ENCODE measurements around the gene STK32A.
A peak's percentile ranks its signal among the peaks of the same experiment; 100 is the strongest.

DNA sequence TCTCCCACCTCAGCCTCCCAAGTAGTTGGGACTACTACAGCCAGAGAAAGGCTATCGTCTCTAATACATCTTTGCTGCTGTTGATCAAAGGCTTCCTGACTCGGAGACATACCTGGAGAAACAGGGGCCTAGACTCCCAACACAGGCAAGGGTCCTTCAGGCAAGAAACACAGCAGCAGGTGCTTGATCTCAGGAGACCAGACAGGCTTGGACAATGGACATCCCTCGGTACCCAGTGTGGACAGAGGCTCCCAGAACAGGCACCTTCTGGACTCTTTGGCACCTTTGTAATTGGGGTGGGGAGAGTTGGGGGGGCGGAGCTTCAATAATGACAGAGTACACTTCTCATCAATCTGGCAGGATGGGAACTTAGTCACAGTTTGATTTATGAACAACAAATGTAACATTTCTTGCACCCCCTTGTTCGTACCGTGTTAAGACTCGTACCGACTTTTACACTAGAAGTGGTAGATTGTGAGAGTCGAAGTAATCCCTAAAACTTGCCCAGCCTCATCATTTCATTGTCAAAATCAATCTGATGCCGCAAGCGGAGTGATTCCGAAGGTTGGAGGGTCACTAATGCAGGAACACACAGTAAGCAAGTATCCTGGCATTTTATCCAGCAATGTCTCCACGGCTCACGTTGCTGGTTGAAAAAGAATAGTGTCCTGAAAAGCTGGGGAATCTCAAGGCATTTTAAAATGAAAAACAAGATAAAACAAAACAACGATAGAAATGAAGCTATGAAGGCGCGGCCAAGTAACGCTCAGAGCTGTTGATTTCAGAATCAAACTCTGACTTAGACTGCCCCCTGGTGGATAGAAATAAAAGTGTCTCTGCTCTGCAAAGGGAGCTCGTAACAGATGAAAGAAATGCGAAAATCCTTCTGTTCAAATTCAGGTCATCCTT, 46.4 kb upstream of the STK32A start:
- TF ChIP-seq, protein P1, sequence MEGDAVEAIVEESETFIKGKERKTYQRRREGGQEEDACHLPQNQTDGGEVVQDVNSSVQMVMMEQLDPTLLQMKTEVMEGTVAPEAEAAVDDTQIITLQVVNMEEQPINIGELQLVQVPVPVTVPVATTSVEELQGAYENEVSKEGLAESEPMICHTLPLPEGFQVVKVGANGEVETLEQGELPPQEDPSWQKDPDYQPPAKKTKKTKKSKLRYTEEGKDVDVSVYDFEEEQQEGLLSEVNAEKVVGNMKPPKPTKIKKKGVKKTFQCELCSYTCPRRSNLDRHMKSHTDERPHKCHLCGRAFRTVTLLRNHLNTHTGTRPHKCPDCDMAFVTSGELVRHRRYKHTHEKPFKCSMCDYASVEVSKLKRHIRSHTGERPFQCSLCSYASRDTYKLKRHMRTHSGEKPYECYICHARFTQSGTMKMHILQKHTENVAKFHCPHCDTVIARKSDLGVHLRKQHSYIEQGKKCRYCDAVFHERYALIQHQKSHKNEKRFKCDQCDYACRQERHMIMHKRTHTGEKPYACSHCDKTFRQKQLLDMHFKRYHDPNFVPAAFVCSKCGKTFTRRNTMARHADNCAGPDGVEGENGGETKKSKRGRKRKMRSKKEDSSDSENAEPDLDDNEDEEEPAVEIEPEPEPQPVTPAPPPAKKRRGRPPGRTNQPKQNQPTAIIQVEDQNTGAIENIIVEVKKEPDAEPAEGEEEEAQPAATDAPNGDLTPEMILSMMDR (IDR thresholded peaks at IDR 0.05), result peak; percentile 78 to 95 (median 82)
- TF ChIP-seq POLR2A (IDR thresholded peaks at IDR 0.05), result no peak
